ENCODE measurements around the gene TYW1B.
"Not testable (repeated sequence)": the region's sequence is repeated elsewhere in the genome, so short reads cannot be mapped to it uniquely, and the experiment has no call there.

TYW1B gene

DNA sequence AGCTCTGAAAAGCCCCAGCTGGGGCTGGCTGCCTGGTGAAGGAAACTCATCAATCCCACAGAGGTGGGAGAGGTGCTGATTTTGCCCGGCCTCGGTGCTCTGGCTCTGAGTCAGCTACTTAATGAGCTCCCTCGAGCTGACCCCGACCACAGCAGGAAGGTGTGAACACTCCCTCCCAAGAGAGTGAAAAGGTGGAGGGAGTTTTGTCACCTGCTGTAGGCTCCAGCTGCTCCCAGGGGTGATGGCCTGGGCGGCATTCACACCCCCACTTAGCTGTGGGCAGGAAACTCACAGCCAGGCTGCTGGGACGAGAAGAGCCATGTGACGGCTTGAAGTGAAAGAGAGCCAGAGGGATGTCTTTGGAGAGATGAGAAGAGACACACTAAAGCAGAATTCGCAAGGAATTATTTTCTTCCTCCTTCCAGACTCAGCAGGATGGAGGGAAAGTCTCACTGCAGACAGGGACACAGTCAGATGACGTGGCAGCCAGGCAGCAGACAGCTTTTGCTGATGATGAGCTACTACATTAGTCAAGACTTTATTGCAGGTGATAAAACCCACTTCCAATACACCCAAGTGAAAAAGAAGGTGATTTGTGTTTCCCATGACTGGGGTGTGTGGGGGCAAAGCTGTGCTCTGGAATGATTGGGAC, 281.3 kb downstream of the TYW1B start:
- not testable (repeated sequence) for DNase-seq

DNA sequence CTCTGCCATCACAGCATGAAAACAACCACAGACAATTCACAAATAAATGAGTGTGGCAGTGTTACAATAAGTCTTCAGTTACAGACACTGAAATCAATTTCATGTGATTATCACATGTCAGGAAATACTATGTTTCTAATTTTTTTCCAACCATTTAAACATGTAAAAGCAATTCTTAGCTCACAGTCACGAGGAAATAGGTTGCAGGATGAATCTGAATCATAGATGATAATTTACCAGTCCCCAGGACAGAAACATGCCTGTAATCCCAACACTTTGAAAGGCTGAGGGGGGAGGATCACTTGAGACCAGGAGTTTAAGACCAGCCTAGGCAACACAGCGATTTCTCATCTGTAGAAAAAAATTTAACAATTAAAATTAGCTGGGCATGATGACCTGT, 283.5 kb downstream of the TYW1B start:
- not testable (repeated sequence) for DNase-seq

DNA sequence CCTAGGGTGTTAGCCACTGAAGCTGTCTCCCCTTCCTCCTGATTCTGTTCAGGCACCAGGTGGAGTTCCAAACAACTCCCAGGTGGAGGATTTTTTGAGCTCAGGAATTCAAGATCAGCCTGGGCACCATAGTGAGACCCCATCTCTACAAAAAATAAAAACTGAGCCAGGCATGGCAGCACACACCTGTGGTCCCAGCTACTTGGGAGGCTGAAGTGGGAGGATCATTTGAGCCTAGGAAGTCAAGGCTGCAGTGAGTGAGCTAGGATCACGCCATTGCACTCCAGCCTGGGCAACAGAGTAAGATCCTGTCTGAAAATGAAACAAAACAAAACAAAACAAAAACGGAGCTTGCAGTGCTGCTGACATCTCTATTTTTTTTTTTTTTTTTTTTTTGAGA, 287.1 kb downstream of the TYW1B start:
- no peak for DNase-seq

DNA sequence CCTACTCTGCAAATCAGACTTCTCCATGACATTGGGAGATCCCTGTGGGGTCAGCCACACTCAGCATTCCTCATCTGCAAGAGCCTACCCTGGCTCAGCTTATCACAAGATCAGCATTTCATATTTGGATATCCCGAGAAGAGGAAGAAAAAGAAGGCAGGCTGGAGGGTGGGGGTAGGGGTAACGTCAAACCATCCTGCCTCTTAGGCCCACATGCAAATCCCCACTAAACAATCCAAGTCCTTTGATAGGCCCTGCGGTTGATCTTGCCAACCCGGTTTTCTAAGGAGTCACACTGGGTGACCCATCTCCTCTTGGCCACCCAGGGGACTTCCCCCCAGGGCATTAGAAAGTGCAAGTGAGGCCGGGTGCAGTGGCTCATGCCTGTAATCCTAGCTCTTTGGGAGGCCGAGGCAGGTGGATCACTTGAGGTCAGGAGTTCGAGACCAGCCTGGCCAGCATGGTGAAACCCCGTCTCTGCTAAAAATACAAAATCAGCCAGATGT, 287.8 kb downstream of the TYW1B start:
- no peak for DNase-seq

DNA sequence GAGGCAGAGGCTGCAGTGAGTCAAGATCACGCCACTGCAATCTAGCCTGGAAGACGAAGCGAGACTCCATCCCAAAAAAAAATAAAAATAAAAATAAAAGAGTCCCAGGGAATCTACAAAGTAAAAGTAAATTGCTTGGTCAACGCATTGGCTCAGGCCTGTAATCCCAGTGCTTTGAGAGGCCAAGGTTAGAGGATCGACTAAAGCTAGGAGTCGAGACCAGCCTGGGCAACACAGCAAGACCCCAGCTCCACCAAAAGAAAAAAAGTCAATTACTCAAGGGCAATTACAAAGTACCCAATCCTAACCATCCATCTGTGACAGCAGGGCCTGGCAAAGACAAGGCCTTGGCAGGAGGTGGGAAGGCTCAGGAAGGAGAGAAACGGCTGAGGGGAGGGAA, 288.3 kb downstream of the TYW1B start:
- no peak for DNase-seq

DNA sequence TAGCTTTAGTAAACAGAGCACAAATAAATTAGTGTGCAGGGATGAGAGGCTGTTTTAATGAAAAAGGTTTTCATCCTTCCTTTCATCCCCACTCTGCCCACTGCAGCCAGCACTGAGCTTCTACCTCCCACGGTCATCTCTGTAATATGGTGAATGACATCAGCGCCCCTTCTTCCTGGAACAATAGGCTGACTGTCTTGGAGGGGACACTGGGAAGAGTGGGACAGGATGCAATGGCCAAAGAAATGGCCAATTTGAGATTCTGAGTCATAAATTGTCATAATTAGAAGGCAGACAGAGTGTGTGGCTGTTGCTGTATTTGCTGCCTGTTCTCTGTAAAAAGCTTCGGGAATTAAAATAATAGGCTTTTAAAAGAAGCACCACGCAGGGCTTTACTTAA, 289.1 kb downstream of the TYW1B start:
- no peak for DNase-seq

DNA sequence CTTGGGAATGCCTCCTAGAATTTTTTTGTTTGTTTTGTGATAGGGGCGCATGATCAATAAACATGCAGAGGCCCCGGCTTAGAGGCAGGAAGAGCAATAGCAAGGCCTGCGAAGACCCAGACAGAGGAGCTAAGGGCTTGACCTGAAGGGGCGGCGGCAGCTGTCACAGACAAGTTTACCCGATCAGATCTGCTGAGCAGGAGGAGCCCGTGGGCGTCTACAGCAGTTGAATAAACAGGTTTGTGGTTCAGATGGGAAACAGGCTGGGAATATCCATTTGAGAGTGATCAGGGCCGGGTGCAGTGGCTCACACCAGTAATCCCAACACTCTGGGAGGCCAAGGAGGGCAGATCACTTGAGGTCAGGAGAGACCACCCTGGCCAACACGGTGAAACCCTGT, 289.9 kb downstream of the TYW1B start:
- no peak for DNase-seq

DNA sequence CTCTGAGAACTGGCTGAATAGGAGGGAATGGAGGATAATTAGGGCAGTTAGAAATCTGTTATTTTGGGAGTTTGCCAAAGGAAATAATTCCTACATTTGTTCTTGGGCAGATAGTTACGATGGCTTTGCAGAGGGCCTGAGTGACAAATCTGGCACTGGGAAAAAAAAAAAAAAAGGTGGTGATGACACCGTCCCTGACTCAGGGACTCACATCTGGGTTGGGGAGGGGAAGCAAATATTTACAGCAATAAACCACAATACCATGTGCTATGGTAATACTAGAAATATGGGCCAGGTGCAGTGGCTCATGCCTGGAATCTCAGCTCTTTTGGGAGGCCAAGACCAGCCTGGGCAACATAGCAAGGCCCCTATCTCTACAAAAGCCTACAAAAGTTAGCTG, 292.0 kb downstream of the TYW1B start:
- not testable (repeated sequence) for DNase-seq

DNA sequence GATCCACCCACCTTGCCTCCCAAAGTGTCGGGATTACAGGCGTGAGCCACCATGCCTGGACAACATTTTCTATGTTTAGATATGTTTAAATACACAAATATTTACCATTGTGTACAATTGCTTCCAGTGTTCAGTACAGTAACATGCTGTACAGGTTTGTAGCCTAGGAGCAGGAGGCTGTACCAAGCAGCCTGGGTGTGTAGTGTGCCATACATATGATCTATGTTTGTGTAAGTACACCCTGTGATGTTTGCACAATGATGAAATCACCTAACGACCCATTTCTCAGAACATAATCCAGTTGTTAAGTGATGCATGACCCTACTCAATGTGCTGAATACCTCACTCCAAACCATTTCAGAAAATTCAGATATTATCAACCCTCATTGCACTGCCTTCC, 297.0 kb downstream of the TYW1B start:
- not testable (repeated sequence) for DNase-seq

Measured in hematopoietic multipotent progenitor cell treated with erythropoietin and hydrocortisone succinate and interleukin-3 and kit ligand, for 6 days (in vitro differentiated cells).